ENCODE data around the gene GALNT2.

The GALNT2 gene

GRCh38 chr1:230262867-230263567, 196.0 kb downstream of the GALNT2 start:
- DNase-seq (ENCODE audit: low spot score), result no peak

GRCh38 chr1:230263568-230264195, 196.6 kb downstream of the GALNT2 start:
- no peak for DNase-seq (ENCODE audit: low spot score)

GRCh38 chr1:230264342-230264741, 197.3 kb downstream of the GALNT2 start:
- DNase-seq (ENCODE audit: low spot score), result no peak

GRCh38 chr1:230265200-230266115, 198.4 kb downstream of the GALNT2 start:
- no peak for DNase-seq (ENCODE audit: low spot score)

- DNase-seq (ENCODE audit: low spot score), result no peak
Measured at GRCh38 chr1:230266456-230266855, 199.4 kb downstream of the GALNT2 start.

GRCh38 chr1:230267338-230268065, 200.5 kb downstream of the GALNT2 start:
- DNase-seq (ENCODE audit: low spot score), result no peak

GRCh38 chr1:230268371-230269170, 201.5 kb downstream of the GALNT2 start:
- DNase-seq (ENCODE audit: low spot score), result peak; percentile 75

GRCh38 chr1:230270185-230270558, 203.1 kb downstream of the GALNT2 start:
- DNase-seq (ENCODE audit: low spot score), result no peak

- no peak for DNase-seq (ENCODE audit: low spot score)
Measured at GRCh38 chr1:230270559-230271281, 203.7 kb downstream of the GALNT2 start.

GRCh38 chr1:230271300-230272035, 204.4 kb downstream of the GALNT2 start:
- no peak for DNase-seq (ENCODE audit: low spot score)

GRCh38 chr1:230272557-230272956, 205.5 kb downstream of the GALNT2 start:
- DNase-seq (ENCODE audit: low spot score), result no peak

GRCh38 chr1:230273141-230273710, 206.2 kb downstream of the GALNT2 start:
- DNase-seq (ENCODE audit: low spot score), result no peak

GRCh38 chr1:230274254-230274653, 207.2 kb downstream of the GALNT2 start:
- no peak for DNase-seq (ENCODE audit: low spot score)

GRCh38 chr1:230276401-230276800, 209.4 kb downstream of the GALNT2 start:
- DNase-seq (ENCODE audit: low spot score), result no peak

- no peak for DNase-seq (ENCODE audit: low spot score)
Measured at GRCh38 chr1:230277201-230278025, 210.4 kb downstream of the GALNT2 start.

GRCh38 chr1:230278376-230278775, 211.3 kb downstream of the GALNT2 start:
- no peak for DNase-seq (ENCODE audit: low spot score)

- no peak for DNase-seq (ENCODE audit: low spot score)
Measured at GRCh38 chr1:230278871-230279582, 212.0 kb downstream of the GALNT2 start.

GRCh38 chr1:230279583-230279945, 212.5 kb downstream of the GALNT2 start:
- DNase-seq (ENCODE audit: low spot score), result no peak

All from RKO (cell line).